Neural progenitor cell (in vitro differentiated cells): ENCODE data around the gene WLS. TPM values are rescaled to one million over a fixed set of nuclear protein-coding genes. Genes with fewer than 3 reads are reported as not detected.

Experiments
- DNase-seq: peaks from one replicate; pipeline ENCODE4 v3.0.0-alpha.2; 2016; ENCODE audit warnings: low spot score
- H2AFZ ChIP-seq: fragments of 200-600 bp; sonication (generic); replicated peaks from 2 replicates; pipeline ENCODE4 v1.6.1; 2016; ENCODE audit warnings: antibody characterized with exemption
- H3F3A ChIP-seq: fragments of 200-600 bp; sonication (generic); 2 replicates; pipeline ENCODE4 v1.6.1; 2016; ENCODE audit warnings: antibody characterized with exemption, low read depth
- H3K27ac ChIP-seq: fragments of 200-600 bp; sonication (generic); 2 replicates; pipeline ENCODE4 v1.5.1; 2016; ENCODE audit warnings: mild to moderate bottlenecking
- H3K27me3 ChIP-seq: fragments of 200-600 bp; sonication (generic); 2 replicates; pipeline ENCODE4 v1.6.1; 2016; ENCODE audit warnings: mild to moderate bottlenecking, moderate library complexity
- H3K36me3 ChIP-seq: fragments of 200-600 bp; sonication (generic); 2 replicates; pipeline ENCODE4 v1.5.1; 2016
- H3K4me1 ChIP-seq: fragments of 200-600 bp; sonication (generic); 2 replicates; pipeline ENCODE4 v1.6.1; 2016; ENCODE audit warnings: mixed run types
- H3K4me2 ChIP-seq: fragments of 200-600 bp; sonication (generic); 2 replicates; pipeline ENCODE4 v1.6.1; 2016
- H3K4me3 ChIP-seq: fragments of 200-600 bp; sonication (generic); 2 replicates; pipeline ENCODE4 v1.5.1; 2016
- H3K79me2 ChIP-seq: fragments of 200-600 bp; sonication (generic); 2 replicates; pipeline ENCODE4 v1.6.1; 2016; ENCODE audit warnings: low read depth
- H3K9ac ChIP-seq: fragments of 200-600 bp; sonication (generic); 2 replicates; pipeline ENCODE4 v1.6.1; 2016
- H3K9me3 ChIP-seq: fragments of 200-600 bp; sonication (generic); 2 replicates; pipeline ENCODE4 v1.5.1; 2016; ENCODE audit warnings: low read depth
- H4K20me1 ChIP-seq: fragments of 200-600 bp; sonication (generic); 2 replicates; pipeline ENCODE4 v1.6.1; 2016; ENCODE audit warnings: low read depth
- H3K27ac Mint-ChIP-seq: 3 replicates; pipeline ENCODE4 v1.8.0; 2021; ENCODE audit warnings: mixed read lengths
- H3K27me3 Mint-ChIP-seq: 2 replicates; pipeline ENCODE4 v1.8.0; 2022; ENCODE audit warnings: low read depth, mild to moderate bottlenecking, inconsistent platforms, moderate library complexity, mixed read lengths; ENCODE audit not compliant: insufficient read depth
- H3K36me3 Mint-ChIP-seq: 3 replicates; pipeline ENCODE4 v1.8.0; 2021; ENCODE audit warnings: mixed read lengths
- H3K4me1 Mint-ChIP-seq: 3 replicates; pipeline ENCODE4 v1.8.0; 2021; ENCODE audit warnings: mixed read lengths
- H3K4me3 Mint-ChIP-seq: 3 replicates; pipeline ENCODE4 v1.8.0; 2021; ENCODE audit warnings: mild to moderate bottlenecking, moderate library complexity, mixed read lengths
- H3K9me3 Mint-ChIP-seq: 3 replicates; pipeline ENCODE4 v1.8.0; 2020; ENCODE audit warnings: mixed read lengths
- EZH2 ChIP-seq: fragments of 200-600 bp; sonication (generic); IDR thresholded peaks from 2 replicates; pipeline ENCODE4 v1.6.1; 2017; ENCODE audit warnings: antibody characterized with exemption, mild to moderate bottlenecking, moderate library complexity
- EZH2phosphoT487 ChIP-seq: fragments of 200-600 bp; sonication (generic); IDR thresholded peaks from 2 replicates; pipeline ENCODE4 v1.6.1; 2017; ENCODE audit warnings: antibody characterized with exemption
- total RNA-seq: library from RNA; depleted of rRNA; stranded (reverse); fragments of >200 nt; gene quantifications from 2 replicates; pipeline ENCODE4 v1.2.3, GENCODE V29; 2015; ENCODE audit warnings: low replicate concordance
- TF ChIP-seq, protein P1 (sequence below): fragments of 200-600 bp; sonication (generic); IDR thresholded peaks from 2 replicates; pipeline ENCODE4 v1.5.1; 2017; ENCODE audit warnings: antibody characterized with exemption, mild to moderate bottlenecking

Gene WLS
- total RNA-seq, 1 donor from 2014 or later: 259 TPM

GRCh38 chr1:68234094-68234493 is 1.8 kb upstream of the WLS start:
- no peak for DNase-seq
- Histone ChIP-seq H3K9me3 (no peaks in the 10 kb centered on the region), H3K79me2 (peaks cover 24% of the 10 kb centered on the region), H2AFZ (no peak overlapping the region), H3K4me3 (no peak overlapping the region), H3K4me2 (peak overlapping the region; percentile 0), H3K27me3 (peaks cover 72% of the 10 kb centered on the region), H3F3A (peaks cover 43% of the 10 kb centered on the region), H3K27ac (no peak overlapping the region), H3K36me3 (no peaks in the 10 kb centered on the region), H3K9ac (no peak overlapping the region), H3K4me1 (peaks cover 43% of the 10 kb centered on the region), H4K20me1 (peaks cover 29% of the 10 kb centered on the region)
- Mint-ChIP-seq H3K9me3 (peaks cover 4% of the 10 kb centered on the region), H3K27ac (no peak overlapping the region), H3K36me3 (peaks cover 3% of the 10 kb centered on the region), H3K4me1 (peaks cover 52% of the 10 kb centered on the region), H3K27me3 (peaks cover 7% of the 10 kb centered on the region), H3K4me3 (peak overlapping the region; percentile 65)
- TF ChIP-seq EZH2: no peak
- TF ChIP-seq, protein P1, sequence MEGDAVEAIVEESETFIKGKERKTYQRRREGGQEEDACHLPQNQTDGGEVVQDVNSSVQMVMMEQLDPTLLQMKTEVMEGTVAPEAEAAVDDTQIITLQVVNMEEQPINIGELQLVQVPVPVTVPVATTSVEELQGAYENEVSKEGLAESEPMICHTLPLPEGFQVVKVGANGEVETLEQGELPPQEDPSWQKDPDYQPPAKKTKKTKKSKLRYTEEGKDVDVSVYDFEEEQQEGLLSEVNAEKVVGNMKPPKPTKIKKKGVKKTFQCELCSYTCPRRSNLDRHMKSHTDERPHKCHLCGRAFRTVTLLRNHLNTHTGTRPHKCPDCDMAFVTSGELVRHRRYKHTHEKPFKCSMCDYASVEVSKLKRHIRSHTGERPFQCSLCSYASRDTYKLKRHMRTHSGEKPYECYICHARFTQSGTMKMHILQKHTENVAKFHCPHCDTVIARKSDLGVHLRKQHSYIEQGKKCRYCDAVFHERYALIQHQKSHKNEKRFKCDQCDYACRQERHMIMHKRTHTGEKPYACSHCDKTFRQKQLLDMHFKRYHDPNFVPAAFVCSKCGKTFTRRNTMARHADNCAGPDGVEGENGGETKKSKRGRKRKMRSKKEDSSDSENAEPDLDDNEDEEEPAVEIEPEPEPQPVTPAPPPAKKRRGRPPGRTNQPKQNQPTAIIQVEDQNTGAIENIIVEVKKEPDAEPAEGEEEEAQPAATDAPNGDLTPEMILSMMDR: no peak
- no peak for TF ChIP-seq EZH2phosphoT487

- peak overlapping the region; percentile 84 for H3K4me2 ChIP-seq
- H3F3A ChIP-seq: peaks cover 46% of the 10 kb centered on the region
- Mint-ChIP-seq H3K9me3 (no peaks in the 10 kb centered on the region), H3K4me1 (peaks cover 53% of the 10 kb centered on the region), H3K27me3 (peaks cover 7% of the 10 kb centered on the region), H3K36me3 (peaks cover 3% of the 10 kb centered on the region), H3K27ac (peak overlapping the region; percentile 98), H3K4me3 (peak overlapping the region; percentile 99)
- H3K4me1 ChIP-seq: peaks cover 50% of the 10 kb centered on the region
- H3K27me3 ChIP-seq: peaks cover 81% of the 10 kb centered on the region
- peak; percentile 72 for DNase-seq
- H3K9me3 ChIP-seq: no peaks in the 10 kb centered on the region
- no peak overlapping the region for H2AFZ ChIP-seq
- peaks cover 33% of the 10 kb centered on the region for H3K79me2 ChIP-seq
- H3K36me3 ChIP-seq: no peaks in the 10 kb centered on the region
- H3K9ac ChIP-seq: no peak overlapping the region
- peaks cover 38% of the 10 kb centered on the region for H4K20me1 ChIP-seq
- H3K27ac ChIP-seq: peak overlapping the region; percentile 89
- H3K4me3 ChIP-seq: peak overlapping the region; percentile 91
- no peak for TF ChIP-seq EZH2phosphoT487
- TF ChIP-seq, protein P1: no peak
- TF ChIP-seq EZH2: no peak
Observed at GRCh38 chr1:68233202-68233601, 879 bp upstream of the WLS start.

- Histone ChIP-seq H3K27me3 (peaks cover 75% of the 10 kb centered on the region), H3K27ac (peak overlapping the region; percentile 89), H3K9ac (peak overlapping the region; percentile 66), H3K4me2 (peak overlapping the region; percentile 84), H3K9me3 (no peaks in the 10 kb centered on the region), H3K4me1 (peaks cover 52% of the 10 kb centered on the region), H3K4me3 (peak overlapping the region; percentile 91), H3K36me3 (no peaks in the 10 kb centered on the region), H3F3A (peaks cover 42% of the 10 kb centered on the region), H4K20me1 (peaks cover 53% of the 10 kb centered on the region), H3K79me2 (peaks cover 48% of the 10 kb centered on the region), H2AFZ (no peak overlapping the region)
- H3K9me3 Mint-ChIP-seq: no peaks in the 10 kb centered on the region
- H3K27ac Mint-ChIP-seq: peak overlapping the region; percentile 99
- peaks cover 6% of the 10 kb centered on the region for H3K27me3 Mint-ChIP-seq
- peak; percentile 95 for TF ChIP-seq EZH2phosphoT487
- TF ChIP-seq, protein P1: no peak
- peaks cover 54% of the 10 kb centered on the region for H3K4me1 Mint-ChIP-seq
- peak overlapping the region; percentile 99 for H3K4me3 Mint-ChIP-seq
- H3K36me3 Mint-ChIP-seq: peaks cover 9% of the 10 kb centered on the region
- DNase-seq: peak; percentile 90
Observed at GRCh38 chr1:68231627-68232288, 565 bp downstream of the WLS start.
